ENCODE data around the gene SPAG6. TPM values are rescaled to one million over a fixed set of nuclear protein-coding genes. Genes with fewer than 3 reads are reported as not detected.
A peak's percentile ranks its signal among the peaks of the same experiment; 100 is the strongest.

Gene SPAG6
- total and polyA plus RNA-seq, 9 of the 15 experiments (the other 6 are each of a cell fraction or from before 2014, with no cell fraction given) = 3.5 to 23.1 (median 11.8) TPM

DNA sequence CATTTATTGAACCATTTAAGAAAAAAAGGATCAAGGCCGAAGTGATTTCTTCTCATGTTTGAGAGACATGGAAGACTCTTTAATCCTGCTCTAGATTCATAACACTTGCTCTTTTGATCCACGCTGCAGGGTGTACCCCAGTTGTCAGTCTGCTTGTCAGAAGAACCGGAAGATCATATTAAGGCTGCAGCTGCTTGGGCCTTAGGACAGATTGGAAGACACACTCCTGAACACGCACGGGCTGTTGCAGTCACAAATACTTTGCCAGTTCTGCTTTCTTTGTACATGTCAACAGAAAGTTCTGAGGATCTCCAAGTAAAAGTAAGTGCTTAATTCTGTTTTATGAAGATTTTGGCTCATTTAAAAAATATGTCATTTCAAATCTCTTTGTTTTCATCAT lies 46.3 kb downstream of the SPAG6 start (continued):
- no peak for TF ChIP-seq ASH1L (IDR thresholded peaks at IDR 0.05; ENCODE audit: borderline replicate concordance, low read depth, partially characterized antibody)
- TF ChIP-seq ZNF766 (CRISPR knock-in tag; conservative IDR thresholded peaks at IDR 0.05) = 0 out of 2 replicates have a peak, but pooled peaks have one; percentile 10
- TF ChIP-seq DMBX1 (CRISPR knock-in tag; IDR thresholded peaks at IDR 0.05; ENCODE audit: borderline replicate concordance) = peak; percentile 67; the same call in 1 of the 2 replicates
- peak; percentile 25; the same call in 1 of the 2 replicates for TF ChIP-seq SMARCE1 (IDR thresholded peaks at IDR 0.05)
- TF ChIP-seq ZNF589 (CRISPR knock-in tag; IDR thresholded peaks at IDR 0.05; ENCODE audit: low read depth) = peak; percentile 35; the same call in 1 of the 2 replicates
- no peak for TF ChIP-seq MTF1 (CRISPR knock-in tag; IDR thresholded peaks at IDR 0.05; ENCODE audit: borderline replicate concordance)
- TF ChIP-seq, protein P1, sequence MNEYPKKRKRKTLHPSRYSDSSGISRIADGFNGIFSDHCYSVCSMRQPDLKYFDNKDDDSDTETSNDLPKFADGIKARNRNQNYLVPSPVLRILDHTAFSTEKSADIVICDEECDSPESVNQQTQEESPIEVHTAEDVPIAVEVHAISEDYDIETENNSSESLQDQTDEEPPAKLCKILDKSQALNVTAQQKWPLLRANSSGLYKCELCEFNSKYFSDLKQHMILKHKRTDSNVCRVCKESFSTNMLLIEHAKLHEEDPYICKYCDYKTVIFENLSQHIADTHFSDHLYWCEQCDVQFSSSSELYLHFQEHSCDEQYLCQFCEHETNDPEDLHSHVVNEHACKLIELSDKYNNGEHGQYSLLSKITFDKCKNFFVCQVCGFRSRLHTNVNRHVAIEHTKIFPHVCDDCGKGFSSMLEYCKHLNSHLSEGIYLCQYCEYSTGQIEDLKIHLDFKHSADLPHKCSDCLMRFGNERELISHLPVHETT (CRISPR knock-in tag; conservative IDR thresholded peaks at IDR 0.05 in 1 of 2, IDR thresholded peaks at IDR 0.05 in 1 of 2) = 0 out of 4 replicates have a peak, but pooled peaks of 1 of the 2 experiments have one; percentile 28
- TF ChIP-seq POLR2H (tag; IDR thresholded peaks at IDR 0.05; ENCODE audit: low read depth) = peak; percentile 37; the same call in 1 of the 2 replicates
- TF ChIP-seq CTCFL (IDR thresholded peaks at IDR 0.05; ENCODE audit: borderline replicate concordance, insufficient read depth, low read depth, low read length, poor library complexity, severe bottlenecking) = no peak
- TF ChIP-seq MEIS2 (IDR thresholded peaks at IDR 0.05; ENCODE audit: partially characterized antibody) = peak; percentile 71
- TF ChIP-seq CBX1 (IDR thresholded peaks at IDR 0.05; ENCODE audit: low read depth) = no peak
- TF ChIP-seq, protein P2, sequence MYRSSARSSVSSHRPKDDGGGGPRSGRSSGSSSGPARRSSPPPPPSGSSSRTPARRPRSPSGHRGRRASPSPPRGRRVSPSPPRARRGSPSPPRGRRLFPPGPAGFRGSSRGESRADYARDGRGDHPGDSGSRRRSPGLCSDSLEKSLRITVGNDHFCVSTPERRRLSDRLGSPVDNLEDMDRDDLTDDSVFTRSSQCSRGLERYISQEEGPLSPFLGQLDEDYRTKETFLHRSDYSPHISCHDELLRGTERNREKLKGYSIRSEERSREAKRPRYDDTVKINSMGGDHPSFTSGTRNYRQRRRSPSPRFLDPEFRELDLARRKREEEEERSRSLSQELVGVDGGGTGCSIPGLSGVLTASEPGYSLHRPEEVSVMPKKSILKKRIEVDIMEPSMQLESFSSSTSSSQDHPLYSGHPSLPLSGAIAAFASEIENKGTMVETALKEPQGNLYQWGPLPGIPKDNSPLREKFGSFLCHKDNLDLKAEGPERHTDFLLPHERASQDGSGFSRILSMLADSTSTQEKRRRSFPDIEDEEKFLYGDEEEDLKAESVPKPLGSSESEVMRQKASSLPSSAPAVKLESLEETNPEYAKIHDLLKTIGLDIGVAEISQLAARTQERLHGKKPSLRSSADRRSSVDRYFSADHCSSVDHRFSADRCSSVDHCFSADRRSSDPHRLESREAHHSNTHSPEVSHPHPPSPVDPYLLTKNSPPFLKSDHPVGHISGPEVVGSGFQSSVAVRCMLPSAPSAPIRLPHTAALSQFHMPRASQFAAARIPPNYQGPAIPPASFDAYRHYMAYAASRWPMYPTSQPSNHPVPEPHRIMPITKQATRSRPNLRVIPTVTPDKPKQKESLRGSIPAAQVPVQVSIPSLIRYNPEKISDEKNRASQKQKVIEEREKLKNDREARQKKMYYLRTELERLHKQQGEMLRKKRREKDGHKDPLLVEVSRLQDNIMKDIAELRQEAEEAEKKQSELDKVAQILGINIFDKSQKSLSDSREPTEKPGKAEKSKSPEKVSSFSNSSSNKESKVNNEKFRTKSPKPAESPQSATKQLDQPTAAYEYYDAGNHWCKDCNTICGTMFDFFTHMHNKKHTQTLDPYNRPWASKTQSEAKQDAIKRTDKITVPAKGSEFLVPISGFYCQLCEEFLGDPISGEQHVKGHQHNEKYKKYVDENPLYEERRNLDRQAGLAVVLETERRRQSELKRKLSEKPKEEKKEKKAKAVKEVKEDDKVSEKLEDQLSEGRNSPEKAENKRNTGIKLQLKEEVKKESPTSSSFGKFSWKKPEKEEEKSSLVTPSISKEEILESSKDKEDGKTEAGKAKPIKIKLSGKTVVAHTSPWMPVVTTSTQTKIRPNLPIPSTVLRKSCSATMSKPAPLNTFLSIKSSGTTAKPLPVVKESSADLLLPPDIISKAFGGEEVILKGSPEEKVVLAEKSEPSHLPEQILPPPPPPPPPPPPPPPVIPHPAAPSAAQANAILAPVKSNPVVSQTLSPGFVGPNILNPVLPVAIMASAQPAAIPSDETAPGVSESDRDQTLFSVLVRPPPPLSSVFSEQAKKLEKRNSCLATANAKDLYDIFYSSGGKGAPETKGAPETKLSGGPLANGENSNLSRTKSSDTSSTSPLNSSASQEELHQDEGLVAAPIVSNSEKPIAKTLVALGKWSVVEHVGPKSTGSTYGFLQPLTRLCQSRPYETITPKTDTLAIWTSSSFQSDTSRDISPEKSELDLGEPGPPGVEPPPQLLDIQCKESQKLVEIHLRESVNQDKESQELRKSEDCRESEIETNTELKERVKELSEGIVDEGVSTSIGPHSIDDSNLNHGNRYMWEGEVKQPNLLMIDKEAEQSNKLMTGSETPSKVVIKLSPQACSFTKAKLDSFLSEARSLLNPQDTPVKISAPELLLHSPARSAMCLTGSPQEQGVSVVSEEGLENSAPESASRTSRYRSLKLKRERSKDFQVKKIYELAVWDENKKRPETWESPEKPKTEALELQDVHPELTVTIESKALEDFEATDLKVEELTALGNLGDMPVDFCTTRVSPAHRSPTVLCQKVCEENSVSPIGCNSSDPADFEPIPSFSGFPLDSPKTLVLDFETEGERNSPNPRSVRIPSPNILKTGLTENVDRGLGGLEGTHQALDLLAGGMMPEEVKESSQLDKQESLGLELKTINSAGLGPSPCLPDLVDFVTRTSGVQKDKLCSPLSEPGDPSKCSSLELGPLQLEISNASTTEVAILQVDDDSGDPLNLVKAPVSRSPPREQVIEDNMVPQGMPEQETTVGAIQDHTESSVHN (IDR thresholded peaks at IDR 0.05; ENCODE audit: borderline replicate concordance in 1 of 2, low read depth in 1 of 2) = no peak
- peak; percentile 12; the same call in 1 of the 2 replicates for TF ChIP-seq TEAD4 (IDR thresholded peaks at IDR 0.05; ENCODE audit: low read length)
- no peak for TF ChIP-seq TEAD4 (CRISPR knock-in tag; IDR thresholded peaks at IDR 0.05; ENCODE audit: borderline replicate concordance)
- TF ChIP-seq PML (IDR thresholded peaks at IDR 0.05; ENCODE audit: low read length) = no peak
